Measurements from ENCODE around the gene ATP8A2.
"Not testable (repeated sequence)": the region's sequence is repeated elsewhere in the genome, so short reads cannot be mapped to it uniquely, and the experiment has no call there.

ATP8A2 gene

GRCh38 chr13:25923217-25924085, 551.7 kb downstream of the ATP8A2 start:
- DNase-seq (ENCODE audit: low read depth) = no peak

GRCh38 chr13:25927363-25927762, 555.6 kb downstream of the ATP8A2 start:
- DNase-seq (ENCODE audit: low read depth) = no peak

DNA sequence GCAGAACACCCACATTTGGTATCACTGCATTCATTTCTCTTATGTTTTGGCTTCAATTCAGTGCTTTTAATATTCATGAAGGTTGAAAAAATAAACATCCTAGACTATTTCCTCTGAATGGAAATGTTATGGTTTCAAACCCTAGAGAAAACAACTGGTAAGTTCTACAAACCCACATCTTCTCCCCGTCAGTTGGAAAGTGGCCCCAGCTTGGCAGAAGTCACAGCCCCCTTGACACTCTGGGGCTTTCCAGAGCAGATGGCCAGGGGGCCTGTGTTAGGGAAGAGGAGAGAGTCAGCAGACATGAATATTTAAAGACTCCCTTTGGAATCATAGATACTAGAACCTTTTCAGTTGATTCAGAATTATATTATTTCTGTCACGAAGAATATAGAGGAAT, 556.2 kb downstream of the ATP8A2 start:
- DNase-seq (ENCODE audit: low read depth) = no peak

- DNase-seq (ENCODE audit: low read depth) = no peak
Observed at GRCh38 chr13:25928941-25929505, 557.2 kb downstream of the ATP8A2 start.

DNA sequence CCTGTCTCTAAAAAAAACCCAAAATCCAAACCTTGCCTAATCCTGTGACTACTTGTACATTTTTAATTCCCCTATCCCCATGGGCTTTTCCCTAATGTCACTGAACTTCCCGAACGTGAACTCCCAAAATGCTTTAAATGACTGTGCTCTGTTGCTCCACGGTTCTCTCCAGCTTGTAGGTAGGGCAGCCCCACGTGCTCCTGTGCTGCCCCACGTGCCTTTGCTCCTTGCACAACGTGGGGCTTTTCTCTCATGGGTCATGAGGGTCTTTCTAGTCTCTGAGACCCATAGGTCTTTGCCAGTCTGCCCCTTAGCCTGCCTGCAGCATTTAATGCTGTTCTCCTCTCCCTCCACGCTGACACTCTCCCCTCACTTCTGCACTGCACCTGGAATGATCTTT, 558.0 kb downstream of the ATP8A2 start:
- DNase-seq (ENCODE audit: low read depth) = no peak

DNA sequence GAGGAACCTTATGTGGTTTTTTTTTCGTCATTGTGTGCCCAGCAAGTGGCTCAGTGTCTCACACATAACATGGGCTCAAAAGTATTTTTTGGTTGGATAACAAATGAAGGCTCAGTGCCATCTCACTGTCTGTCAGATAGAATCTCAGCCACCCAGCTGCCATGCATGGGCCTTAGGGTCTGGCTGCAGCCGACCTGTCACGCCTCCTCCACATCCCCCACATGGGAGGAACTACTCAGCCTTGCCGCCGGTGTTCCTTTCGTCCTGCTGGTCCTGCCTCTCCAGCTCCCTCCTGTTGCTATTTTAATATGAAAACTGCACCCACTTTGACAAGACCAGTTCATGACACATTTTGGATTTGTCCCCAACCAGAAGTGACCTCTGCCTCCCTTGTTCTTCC, 558.9 kb downstream of the ATP8A2 start:
- no peak for DNase-seq (ENCODE audit: low read depth)

DNA sequence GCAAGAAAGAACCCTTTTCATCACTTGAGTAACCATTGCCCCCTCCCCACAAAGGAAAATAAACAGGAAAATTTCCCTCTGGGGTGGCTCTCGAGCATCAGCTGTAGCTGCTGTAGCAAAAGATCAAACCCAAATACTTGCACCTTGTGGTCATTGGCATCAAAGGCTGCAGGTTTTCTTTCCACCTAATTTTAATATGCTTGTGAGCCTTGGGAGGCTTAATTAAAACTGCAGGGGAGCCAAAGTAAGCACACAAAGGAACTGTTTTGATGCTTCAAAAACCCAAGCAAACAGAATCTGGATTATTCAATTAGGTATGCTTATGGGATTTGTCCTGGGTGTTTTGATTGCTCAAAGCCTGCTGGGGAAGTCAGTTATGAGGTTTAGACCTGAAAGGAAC, 560.6 kb downstream of the ATP8A2 start:
- DNase-seq (ENCODE audit: low read depth) = no peak

GRCh38 chr13:25933520-25933919, 561.7 kb downstream of the ATP8A2 start:
- no peak for DNase-seq (ENCODE audit: low read depth)

- DNase-seq (ENCODE audit: low read depth) = no peak
Observed at GRCh38 chr13:25934127-25934526, 562.4 kb downstream of the ATP8A2 start.

GRCh38 chr13:25939961-25940687, 568.4 kb downstream of the ATP8A2 start:
- no peak for DNase-seq (ENCODE audit: low read depth)

DNA sequence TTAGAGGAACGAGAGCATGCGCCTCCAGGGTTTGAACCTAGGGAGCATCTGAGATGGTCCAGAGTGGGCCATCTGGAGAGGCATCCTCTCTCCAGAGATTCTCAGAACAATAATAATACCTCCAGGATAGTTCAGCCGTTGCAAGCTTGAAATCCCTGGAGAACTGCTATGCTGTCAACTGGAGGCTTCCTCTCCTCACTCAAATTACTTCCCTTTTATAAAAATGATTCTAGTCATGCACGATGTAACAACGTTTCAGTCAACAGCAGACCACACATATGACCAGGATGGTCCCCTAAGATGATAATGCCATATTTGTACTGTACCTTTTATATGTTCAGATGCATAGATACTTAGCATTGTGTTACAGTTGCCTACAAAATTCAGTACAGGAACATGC, 571.3 kb downstream of the ATP8A2 start:
- DNase-seq (ENCODE audit: low read depth) = no peak

GRCh38 chr13:25943658-25944057, 571.9 kb downstream of the ATP8A2 start:
- DNase-seq (ENCODE audit: low read depth) = no peak

DNA sequence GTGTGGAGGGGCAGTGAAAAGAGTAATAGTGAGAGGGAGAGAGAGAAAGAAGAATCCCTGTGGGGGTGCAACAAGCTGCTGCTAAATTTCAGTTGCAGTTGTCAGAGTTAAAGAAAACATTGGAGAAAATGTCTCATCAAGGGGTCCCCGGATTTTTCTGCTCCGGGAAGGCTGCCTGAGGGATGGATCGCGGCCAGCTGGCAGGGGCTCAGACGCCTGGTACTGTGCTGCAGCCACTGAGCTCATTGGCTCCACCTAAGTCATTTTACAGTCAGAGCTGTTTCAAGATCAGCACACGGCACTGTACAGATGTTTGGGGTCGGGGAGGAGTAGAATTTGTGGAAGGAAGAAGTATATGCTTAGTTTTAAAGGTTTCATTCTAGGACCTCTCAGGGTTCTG, 573.8 kb downstream of the ATP8A2 start:
- no peak for DNase-seq (ENCODE audit: low read depth)

- DNase-seq (ENCODE audit: low read depth) = no peak
Observed at GRCh38 chr13:25946321-25946720, 574.5 kb downstream of the ATP8A2 start.

DNA sequence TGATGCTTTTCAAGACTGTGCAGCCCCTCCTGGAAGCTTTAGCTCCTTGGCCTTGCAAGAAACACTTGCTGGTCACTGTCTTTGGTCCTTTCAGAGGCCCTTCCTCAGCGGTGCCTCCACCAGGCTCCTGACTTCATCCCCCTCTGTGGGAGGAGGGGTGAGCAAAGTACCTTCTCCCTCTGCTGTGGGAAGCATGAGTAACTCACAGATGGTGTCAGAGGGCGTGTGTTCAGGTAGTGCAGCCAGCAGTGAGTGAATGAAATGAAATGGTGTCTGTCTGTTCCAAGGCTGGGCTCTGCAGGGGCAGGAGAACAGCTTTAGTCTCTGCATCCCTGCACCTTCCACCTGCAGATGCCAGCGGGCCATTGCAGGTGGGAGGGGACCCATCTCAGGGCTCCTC, 577.1 kb downstream of the ATP8A2 start:
- DNase-seq (ENCODE audit: low read depth) = no peak

GRCh38 chr13:25951831-25952230, 580.1 kb downstream of the ATP8A2 start:
- no peak for DNase-seq (ENCODE audit: low read depth)

DNA sequence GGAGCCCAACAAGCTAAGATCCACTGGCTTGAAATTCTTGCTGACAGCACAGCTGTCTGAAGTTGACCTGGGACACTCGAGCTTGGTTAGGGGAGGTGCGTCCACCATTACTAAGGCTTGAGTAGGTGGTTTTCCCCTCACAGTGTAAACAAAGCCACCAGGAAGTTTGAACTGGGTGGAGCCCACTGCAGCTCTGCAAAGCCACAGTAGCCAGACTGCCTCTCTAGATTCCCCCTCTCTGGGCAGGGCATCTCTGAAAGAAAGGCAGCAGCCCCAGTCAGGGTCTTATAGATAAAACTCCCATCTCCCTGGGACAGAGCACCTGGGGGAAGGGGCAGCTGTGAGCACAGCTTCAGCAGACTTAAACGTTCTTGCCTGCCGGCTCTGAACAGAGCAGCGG, 582.3 kb downstream of the ATP8A2 start:
- not testable (repeated sequence) for DNase-seq (ENCODE audit: low read depth)

DNA sequence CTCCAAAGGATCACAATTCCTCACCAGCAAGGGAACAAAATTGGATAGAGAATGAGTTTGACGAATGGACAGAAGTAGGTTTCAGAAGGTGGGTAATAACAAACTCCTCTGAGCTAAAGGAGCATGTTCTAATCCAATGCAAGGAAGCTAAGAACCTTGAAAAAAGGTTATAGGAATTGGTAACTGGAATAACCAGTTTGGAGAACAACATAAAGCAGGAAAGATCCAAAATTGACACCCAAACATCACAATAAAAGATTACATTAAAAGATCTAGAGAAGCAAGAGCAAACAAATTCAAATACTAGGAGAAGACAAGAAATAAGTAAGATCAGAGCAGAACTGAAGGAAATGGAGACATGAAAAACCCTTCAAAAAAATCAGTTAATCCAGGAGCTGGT, 583.2 kb downstream of the ATP8A2 start:
- not testable (repeated sequence) for DNase-seq (ENCODE audit: low read depth)

- no peak for DNase-seq (ENCODE audit: low read depth)
Observed at GRCh38 chr13:25958986-25959385, 587.2 kb downstream of the ATP8A2 start.

- no peak for DNase-seq (ENCODE audit: low read depth)
Observed at GRCh38 chr13:25961294-25961693, 589.5 kb downstream of the ATP8A2 start.

DNA sequence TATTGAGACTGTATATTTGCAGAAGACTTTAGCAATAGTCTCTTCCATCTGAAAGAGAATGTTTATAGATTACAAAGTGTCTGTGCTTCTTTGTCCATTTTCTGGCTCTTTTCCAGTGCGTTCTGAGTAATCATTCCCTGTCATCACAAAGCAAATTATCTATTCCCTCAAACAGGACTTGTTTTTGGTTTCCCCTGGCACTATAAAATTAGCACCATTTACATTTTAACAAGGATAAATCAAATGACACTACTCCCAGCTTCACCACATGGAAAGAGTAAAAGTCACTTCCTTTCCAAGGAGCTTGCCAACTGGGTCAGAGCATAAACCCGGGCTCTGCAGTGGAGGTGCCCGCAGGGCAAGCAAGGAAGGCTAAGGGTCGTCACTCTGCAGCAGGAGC, 591.9 kb downstream of the ATP8A2 start:
- no peak for DNase-seq (ENCODE audit: low read depth)

DNA sequence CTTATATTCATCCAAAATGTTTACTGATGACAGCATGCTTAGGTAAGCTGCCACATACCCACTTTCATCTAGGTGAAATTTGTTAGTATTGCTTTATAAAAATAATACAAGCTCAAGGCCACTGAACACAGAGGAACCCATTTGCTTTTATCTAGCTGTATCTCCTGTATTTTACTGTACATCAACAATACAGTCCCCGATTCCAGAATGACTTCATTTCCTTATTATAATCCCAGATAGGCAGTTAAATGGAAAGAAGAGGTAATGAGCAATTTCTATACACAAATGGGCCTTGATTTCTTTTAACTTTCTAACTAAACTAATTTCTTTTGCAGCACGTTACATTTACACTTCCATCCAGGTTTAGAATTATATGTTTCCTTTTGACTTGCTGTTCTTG, 593.8 kb downstream of the ATP8A2 start:
- DNase-seq (ENCODE audit: low read depth) = no peak

- no peak for DNase-seq (ENCODE audit: low read depth)
Observed at GRCh38 chr13:25966086-25966485, 594.3 kb downstream of the ATP8A2 start.

Data from GM04504 (cell line).